GM18861 (cell line): ENCODE results near the gene ARL5C.

Source experiments
- ATAC-seq: cut with Tn5 transposase; IDR thresholded peaks from one replicate; pipeline ENCODE4 v1.9.1; 2021; ENCODE audit not compliant: unreplicated experiment

ARL5C gene, protein sequence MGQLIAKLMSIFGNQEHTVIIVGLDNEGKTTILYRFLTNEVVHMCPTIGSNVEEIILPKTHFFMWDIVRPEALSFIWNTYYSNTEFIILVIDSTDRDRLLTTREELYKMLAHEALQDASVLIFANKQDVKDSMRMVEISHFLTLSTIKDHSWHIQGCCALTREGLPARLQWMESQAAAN

DNA sequence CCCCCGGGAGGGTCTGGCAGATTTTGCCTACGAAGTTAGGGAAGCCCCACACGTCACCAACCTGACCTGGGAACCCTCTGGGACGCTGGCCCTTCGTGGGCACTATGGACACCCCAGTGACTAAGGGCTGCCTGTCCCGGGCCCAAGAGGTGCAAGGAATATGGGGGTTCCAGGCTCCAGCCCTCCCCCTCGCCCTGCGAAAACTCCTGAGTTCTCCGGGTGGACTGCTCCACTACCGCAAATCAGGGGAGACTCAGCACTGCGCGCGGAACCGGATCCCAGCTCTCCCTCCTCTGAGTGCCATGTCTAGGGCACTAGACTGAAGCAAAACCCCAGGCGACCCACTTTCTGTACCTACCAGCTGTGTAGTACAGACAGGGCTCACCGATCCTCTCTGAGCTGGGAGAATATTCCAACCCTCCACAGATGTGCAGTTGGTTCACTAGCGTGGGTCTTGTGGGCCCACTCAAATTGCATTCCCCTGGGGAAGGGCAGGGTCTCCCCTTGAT, at the start of gene ARL5C:
Gene ARL5C (minus strand): TSS at position 321 of the 509 bp plus-strand sequence. CDS start 401 bp downstream, outside the sequence.
- no peak for ATAC-seq

GRCh38 chr17:39213852-39214251, 47.9 kb upstream of the ARL5C start:
- ATAC-seq = no peak

DNA sequence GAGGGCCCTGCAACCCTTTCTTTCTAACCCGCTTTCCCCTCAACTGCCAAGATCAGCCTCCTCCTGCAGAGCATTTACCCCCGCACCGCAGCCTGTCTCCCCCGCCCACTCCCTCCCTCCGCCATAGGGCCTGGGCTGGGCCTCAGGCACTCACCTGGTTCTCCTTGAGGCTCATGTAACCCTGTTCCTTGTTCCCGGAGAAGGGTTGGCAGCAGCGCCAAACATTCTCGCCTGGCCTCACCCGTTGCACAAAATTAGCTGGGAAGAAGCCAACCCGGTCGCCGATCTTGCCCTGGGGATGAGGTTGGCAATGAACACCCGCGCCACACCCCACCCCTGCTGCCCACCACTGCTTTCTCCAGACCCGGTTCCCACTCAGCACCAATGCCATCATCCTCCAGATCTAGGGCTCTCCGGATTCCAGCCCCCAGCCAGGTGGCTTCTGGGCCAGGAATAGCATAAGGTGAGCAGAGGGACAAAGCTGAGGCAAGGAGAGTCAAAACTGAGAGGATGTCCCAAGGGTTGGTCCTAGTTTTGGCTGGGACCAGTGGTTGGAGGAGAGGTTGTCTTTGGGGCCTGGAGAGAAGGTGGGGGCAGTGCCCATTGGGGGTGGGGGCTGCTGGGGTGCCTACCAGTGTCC, 47.0 kb upstream of the ARL5C start:
- no peak for ATAC-seq

GRCh38 chr17:39212195-39212810, 46.3 kb upstream of the ARL5C start:
- no peak for ATAC-seq

GRCh38 chr17:39210093-39210434, 44.1 kb upstream of the ARL5C start:
- no peak for ATAC-seq

GRCh38 chr17:39209317-39210092, 43.5 kb upstream of the ARL5C start:
- ATAC-seq = no peak

GRCh38 chr17:39208893-39209292, 42.9 kb upstream of the ARL5C start:
- peak; percentile 54 for ATAC-seq

DNA sequence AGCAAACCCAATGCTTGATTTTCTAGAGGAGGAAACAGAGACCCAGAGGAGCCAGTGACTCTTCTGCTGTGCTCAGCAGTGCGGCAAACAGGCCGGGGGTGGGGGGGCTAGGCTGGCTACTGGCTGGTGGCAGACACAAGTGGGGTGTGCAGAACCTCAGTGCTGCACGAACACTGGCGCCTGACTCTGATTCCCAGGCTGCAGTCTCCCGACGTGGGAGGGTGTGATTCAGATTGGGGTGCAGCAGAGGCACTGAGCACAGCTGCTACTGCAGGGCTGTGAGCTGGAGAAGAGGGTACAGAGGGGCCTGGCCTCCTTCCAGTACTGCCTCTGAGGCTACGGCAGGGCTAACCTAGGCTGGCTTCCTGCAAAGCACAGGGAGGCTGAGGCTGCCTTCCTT, 42.2 kb upstream of the ARL5C start:
- ATAC-seq = no peak

GRCh38 chr17:39205112-39205526, 39.2 kb upstream of the ARL5C start:
- no peak for ATAC-seq

- ATAC-seq = no peak
Observed at GRCh38 chr17:39204245-39204644, 38.3 kb upstream of the ARL5C start.

DNA sequence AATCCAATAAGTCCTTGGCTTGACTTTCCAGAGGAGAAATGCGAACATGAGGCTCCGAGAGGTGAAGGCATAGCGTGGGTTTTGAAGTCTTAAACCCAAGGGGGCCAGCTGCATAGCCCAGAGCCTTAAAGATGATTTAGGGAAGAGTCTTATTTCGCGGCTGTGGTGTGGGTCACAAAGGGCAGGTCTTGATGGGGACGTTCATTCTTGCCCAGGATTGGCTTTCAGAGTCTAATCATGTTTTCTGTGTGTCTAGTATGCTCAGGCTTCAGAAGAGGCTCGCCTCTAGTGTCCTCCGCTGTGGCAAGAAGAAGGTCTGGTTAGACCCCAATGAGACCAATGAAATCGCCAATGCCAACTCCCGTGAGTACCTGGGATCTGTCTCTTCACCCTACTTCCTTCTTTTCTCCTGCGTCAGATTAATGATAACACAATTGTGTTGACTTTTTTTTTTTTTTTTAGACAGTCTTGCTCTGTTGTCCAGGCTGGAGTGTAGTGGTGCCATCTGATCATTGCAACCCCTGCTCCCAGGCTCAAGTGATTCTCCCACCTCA, 35.1 kb upstream of the ARL5C start:
- ATAC-seq = no peak

DNA sequence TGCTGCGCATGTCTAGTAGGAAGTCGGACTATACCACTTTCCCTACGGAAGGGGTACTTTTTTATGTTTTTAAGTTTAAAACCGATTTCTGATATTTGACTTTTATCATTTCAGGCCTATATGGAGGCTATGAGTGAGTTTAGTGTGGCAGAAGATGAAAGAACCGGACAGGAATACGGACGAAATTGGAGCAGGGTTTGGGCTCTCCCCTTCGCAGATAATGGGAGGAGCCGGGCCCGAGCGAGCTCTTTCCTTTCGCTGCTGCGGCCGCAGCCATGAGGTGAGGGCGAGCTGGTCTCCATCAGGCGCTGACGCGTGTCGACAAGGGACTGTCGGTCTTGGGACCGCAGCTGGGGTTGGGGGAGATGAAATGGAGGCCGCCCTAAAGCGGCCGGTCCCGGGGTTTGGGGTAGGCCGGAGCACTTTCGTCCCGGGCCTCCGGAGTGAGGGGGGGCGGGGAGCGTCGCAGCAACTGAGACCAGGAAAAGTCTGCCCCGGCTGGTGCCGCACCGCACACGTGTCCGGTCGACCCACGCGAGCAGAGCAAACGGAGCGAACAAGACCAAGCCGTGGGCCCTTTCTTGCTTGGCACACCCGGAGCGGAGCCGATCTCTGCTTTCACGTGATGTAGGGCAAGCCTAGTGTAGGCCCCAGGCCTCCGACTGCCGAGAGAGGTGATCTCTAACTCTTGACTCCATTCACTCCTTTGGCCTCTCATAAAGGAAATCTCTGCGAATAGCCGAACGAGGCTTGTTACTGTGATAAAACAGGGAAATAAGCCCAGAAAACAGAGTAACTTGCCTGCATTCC, 34.3 kb upstream of the ARL5C start, which contains the start of gene RPL19:
Gene RPL19 (plus strand): TSS at position 214 of the 810 bp plus-strand sequence. CDS start 62 bp downstream, at position 276.
- no peak for ATAC-seq

DNA sequence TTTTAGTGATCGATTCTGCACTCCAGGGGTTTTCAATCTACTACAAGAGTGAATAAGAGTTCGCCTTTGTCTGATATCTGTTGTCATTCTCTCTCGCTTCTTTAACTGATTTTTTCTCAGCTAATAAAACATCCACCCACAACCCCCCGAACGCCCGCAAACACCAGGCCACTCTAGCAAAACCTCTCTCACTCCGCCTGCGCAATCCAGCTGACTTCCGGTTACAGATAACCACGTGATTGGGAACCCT, 33.8 kb upstream of the ARL5C start:
- ATAC-seq = no peak

- no peak for ATAC-seq
Observed at GRCh38 chr17:39198186-39198566, 32.2 kb upstream of the ARL5C start.

- no peak for ATAC-seq
Observed at GRCh38 chr17:39197380-39198185, 31.6 kb upstream of the ARL5C start, which contains the start of gene CACNB1. TSS of gene CACNB1 (minus strand) at chr17:39197669. CDS start at chr17:39197495, 174 bp downstream.

DNA sequence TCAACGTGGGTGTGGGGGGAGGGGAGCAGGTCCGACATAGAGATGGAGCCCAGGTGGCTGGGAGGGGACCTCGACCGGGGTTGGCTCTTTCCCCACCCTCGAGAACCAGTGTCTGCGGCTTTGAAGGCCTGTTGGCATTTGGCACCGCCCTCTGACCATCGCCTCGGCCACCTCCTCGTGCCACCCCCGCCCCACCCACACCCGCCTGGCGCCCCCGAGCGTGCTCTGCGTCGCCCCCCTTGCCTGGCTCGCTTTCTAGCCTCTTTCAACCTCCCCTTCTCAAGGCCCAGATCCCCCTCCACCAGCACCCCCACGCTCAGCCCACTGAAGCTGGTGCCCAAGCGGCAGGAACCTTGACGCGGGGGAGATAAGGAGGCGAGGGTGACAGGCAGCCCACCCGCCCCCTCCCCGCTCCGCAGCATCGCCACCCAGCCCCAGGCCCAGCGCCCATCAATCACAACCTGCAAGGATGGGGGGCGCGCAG, 30.9 kb upstream of the ARL5C start:
- ATAC-seq = no peak

GRCh38 chr17:39196241-39196807, 30.4 kb upstream of the ARL5C start:
- ATAC-seq = no peak

DNA sequence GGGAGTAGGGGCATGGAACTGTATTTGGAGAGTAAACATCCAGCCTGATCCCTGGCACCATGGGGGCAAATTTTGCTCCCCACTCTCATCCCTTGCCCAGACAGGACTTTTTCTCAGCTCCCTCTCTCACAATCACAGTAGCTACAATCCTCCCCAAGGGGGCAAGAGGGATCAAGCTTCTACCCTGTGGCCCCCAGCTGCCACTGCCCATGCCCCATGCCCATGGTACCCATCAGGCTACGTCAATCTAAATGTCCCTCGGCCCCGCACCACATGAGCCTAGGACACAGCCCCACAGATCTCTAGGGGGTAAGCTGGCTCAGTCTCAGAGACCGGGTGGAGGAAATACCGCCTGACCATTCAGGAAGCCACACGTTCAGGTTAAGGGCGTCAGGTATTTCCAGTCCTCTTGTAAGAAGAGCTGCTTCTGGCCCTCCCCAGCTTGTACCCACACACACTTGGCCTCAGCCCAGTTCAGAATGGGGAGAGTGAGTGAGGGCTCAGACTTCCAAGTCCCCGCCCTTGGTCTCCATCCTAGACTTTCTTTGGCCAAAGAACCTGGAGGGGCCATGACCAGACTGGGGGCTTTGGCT, 29.7 kb upstream of the ARL5C start:
- ATAC-seq = no peak

GRCh38 chr17:39194985-39195524, 29.1 kb upstream of the ARL5C start:
- ATAC-seq = no peak
